Neural cell (in vitro differentiated cells): ENCODE results near the gene AIMP1. TPM values are rescaled to one million over a fixed set of nuclear protein-coding genes. Genes with fewer than 3 reads are reported as not detected.

ENCODE experiments used
- H2AFZ ChIP-seq: fragments of 200-600, 300-800 bp; sonication (generic), shearing (Covaris generic); 2 replicates; pipeline ENCODE4 v1.6.0; 2014; ENCODE audit warnings: low read depth, mild to moderate bottlenecking, antibody characterized with exemption, low read length, moderate library complexity
- H3F3A ChIP-seq: fragments of 200-600 bp; shearing (Covaris generic); 2 replicates; pipeline ENCODE4 v1.6.1; 2016; ENCODE audit warnings: mild to moderate bottlenecking, moderate library complexity, mixed read lengths, antibody characterized with exemption, low read length; ENCODE audit not compliant: insufficient read depth, poor library complexity, severe bottlenecking
- H3K27ac ChIP-seq: fragments of 200-600, 300-800 bp; sonication (generic), shearing (Covaris generic); 2 replicates; pipeline ENCODE4 v1.5.1; 2014; ENCODE audit warnings: mild to moderate bottlenecking, low read length, moderate library complexity
- H3K27me3 ChIP-seq: fragments of 300-800, 200-600 bp; sonication (generic), shearing (Covaris generic); 2 replicates; pipeline ENCODE4 v1.6.0; 2014; ENCODE audit warnings: mild to moderate bottlenecking, low read depth, low read length, moderate library complexity; ENCODE audit not compliant: insufficient read depth
- H3K36me3 ChIP-seq: fragments of 300-800, 200-600 bp; sonication (generic), shearing (Covaris generic); 2 replicates; pipeline ENCODE4 v1.5.1; 2014; ENCODE audit warnings: mild to moderate bottlenecking, antibody characterized with exemption, low read length, moderate library complexity; ENCODE audit not compliant: insufficient read depth
- H3K4me2 ChIP-seq: fragments of 300-800, 200-600 bp; sonication (generic), shearing (Covaris generic); 2 replicates; pipeline ENCODE4 v1.6.0; 2014; ENCODE audit warnings: mild to moderate bottlenecking, low read length
- H3K4me3 ChIP-seq: fragments of 300-800, 200-600 bp; sonication (generic), shearing (Covaris generic); 2 replicates; pipeline ENCODE4 v1.5.1; 2014; ENCODE audit warnings: mild to moderate bottlenecking, low read length, moderate library complexity
- H3K79me2 ChIP-seq: fragments of 200-600 bp; shearing (Covaris generic); replicated peaks from 2 replicates; pipeline ENCODE4 v1.6.0; 2014; ENCODE audit warnings: mild to moderate bottlenecking, low read length, moderate library complexity; ENCODE audit not compliant: insufficient read depth
- H3K9ac ChIP-seq: fragments of 300-800, 200-600 bp; sonication (generic), shearing (Covaris generic); 2 replicates; pipeline ENCODE4 v1.6.1; 2016; ENCODE audit warnings: mild to moderate bottlenecking, low read length, mixed read lengths
- H3K9me2 ChIP-seq: fragments of 200-600 bp; shearing (Covaris generic); 2 replicates; pipeline ENCODE4 v1.6.1; 2016; ENCODE audit warnings: mild to moderate bottlenecking, low read length, mixed read lengths; ENCODE audit not compliant: insufficient read depth
- H3K9me3 ChIP-seq: fragments of 200-600, 300-800 bp; sonication (generic), shearing (Covaris generic); 2 replicates; pipeline ENCODE4 v1.6.1; 2016; ENCODE audit warnings: mild to moderate bottlenecking, mixed run types, low read length, moderate library complexity, mixed read lengths
- H4K20me1 ChIP-seq: fragments of 200-600 bp; shearing (Covaris generic); 2 replicates; pipeline ENCODE4 v1.6.1; 2016; ENCODE audit warnings: mild to moderate bottlenecking, mixed run types; ENCODE audit not compliant: insufficient read depth
- EP300 ChIP-seq: fragments of 450-650 bp; conservative IDR thresholded peaks from 2 replicates; pipeline ENCODE4 v1.6.1; 2014; ENCODE audit warnings: antibody characterized with exemption, mild to moderate bottlenecking, moderate library complexity; ENCODE audit not compliant: poor library complexity, severe bottlenecking
- EZH2 ChIP-seq: fragments of 200-600, 300-800 bp; shearing (Covaris generic), sonication (generic); IDR thresholded peaks from 2 replicates; pipeline ENCODE4 v1.6.1; 2014; ENCODE audit warnings: antibody characterized with exemption, low read length, borderline replicate concordance, mild to moderate bottlenecking; ENCODE audit not compliant: insufficient read depth, poor library complexity, severe bottlenecking
- MXI1 ChIP-seq: fragments of 450-650 bp; conservative IDR thresholded peaks from 2 replicates; pipeline ENCODE4 v1.6.1; 2014; ENCODE audit warnings: antibody characterized with exemption, mild to moderate bottlenecking; ENCODE audit not compliant: poor library complexity, severe bottlenecking
- POLR2AphosphoS5 ChIP-seq: IDR thresholded peaks from 2 replicates; pipeline ENCODE4 v1.6.1; 2012
- RAD21 ChIP-seq: fragments of 450-650 bp; conservative IDR thresholded peaks from 2 replicates; pipeline ENCODE4 v1.6.1; 2014; ENCODE audit warnings: antibody characterized with exemption, mild to moderate bottlenecking, moderate library complexity
- SMC3 ChIP-seq: fragments of 450-650 bp; conservative IDR thresholded peaks from 2 replicates; pipeline ENCODE4 v1.6.1; 2014; ENCODE audit warnings: antibody characterized with exemption, mild to moderate bottlenecking, moderate library complexity; ENCODE audit not compliant: poor library complexity
- TAF1 ChIP-seq: IDR thresholded peaks from 2 replicates; pipeline ENCODE4 v1.6.1; 2012; ENCODE audit warnings: low read depth
- polyA plus RNA-seq: library from polyadenylated mRNA; depleted of rRNA; stranded (reverse); fragments of >200 nt; gene quantifications from 2 replicates; pipeline ENCODE4 v1.2.3, GENCODE V29; 2014
- TF ChIP-seq, protein P1 (sequence below): IDR thresholded peaks from 2 replicates; pipeline ENCODE4 v1.6.1; 2012; ENCODE audit warnings: borderline replicate concordance
- TF ChIP-seq, protein P2 (sequence below): fragments of 450-650 bp; IDR thresholded peaks from 2 replicates; pipeline ENCODE4 v1.5.1; 2014; ENCODE audit warnings: antibody characterized with exemption, mild to moderate bottlenecking, moderate library complexity; ENCODE audit not compliant: poor library complexity, severe bottlenecking

AIMP1 gene
- polyA plus RNA-seq, 1 donor from 2014 or later, result 46.5 TPM

GRCh38 chr4:106337916-106338315, 21.6 kb downstream of the AIMP1 start:
- Histone ChIP-seq H4K20me1 (no peaks in the 10 kb centered on the region), H3K36me3 (peaks cover 12% of the 10 kb centered on the region), H3K9me3 (no peaks in the 10 kb centered on the region), H3K79me2 (no peaks in the 10 kb centered on the region), H3K27ac (no peak overlapping the region), H3K4me2 (no peak overlapping the region), H3K4me3 (no peak overlapping the region), H3K9ac (no peak overlapping the region), H3K27me3 (no peaks in the 10 kb centered on the region), H3F3A (no peaks in the 10 kb centered on the region), H2AFZ (no peak overlapping the region), H3K9me2 (no peaks in the 10 kb centered on the region)
- TF ChIP-seq, protein P1, sequence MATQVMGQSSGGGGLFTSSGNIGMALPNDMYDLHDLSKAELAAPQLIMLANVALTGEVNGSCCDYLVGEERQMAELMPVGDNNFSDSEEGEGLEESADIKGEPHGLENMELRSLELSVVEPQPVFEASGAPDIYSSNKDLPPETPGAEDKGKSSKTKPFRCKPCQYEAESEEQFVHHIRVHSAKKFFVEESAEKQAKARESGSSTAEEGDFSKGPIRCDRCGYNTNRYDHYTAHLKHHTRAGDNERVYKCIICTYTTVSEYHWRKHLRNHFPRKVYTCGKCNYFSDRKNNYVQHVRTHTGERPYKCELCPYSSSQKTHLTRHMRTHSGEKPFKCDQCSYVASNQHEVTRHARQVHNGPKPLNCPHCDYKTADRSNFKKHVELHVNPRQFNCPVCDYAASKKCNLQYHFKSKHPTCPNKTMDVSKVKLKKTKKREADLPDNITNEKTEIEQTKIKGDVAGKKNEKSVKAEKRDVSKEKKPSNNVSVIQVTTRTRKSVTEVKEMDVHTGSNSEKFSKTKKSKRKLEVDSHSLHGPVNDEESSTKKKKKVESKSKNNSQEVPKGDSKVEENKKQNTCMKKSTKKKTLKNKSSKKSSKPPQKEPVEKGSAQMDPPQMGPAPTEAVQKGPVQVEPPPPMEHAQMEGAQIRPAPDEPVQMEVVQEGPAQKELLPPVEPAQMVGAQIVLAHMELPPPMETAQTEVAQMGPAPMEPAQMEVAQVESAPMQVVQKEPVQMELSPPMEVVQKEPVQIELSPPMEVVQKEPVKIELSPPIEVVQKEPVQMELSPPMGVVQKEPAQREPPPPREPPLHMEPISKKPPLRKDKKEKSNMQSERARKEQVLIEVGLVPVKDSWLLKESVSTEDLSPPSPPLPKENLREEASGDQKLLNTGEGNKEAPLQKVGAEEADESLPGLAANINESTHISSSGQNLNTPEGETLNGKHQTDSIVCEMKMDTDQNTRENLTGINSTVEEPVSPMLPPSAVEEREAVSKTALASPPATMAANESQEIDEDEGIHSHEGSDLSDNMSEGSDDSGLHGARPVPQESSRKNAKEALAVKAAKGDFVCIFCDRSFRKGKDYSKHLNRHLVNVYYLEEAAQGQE, result no peak
- TF ChIP-seq POLR2AphosphoS5 (no peak), SMC3 (no peak), TAF1 (no peak), RAD21 (no peak), EZH2 (no peak), MXI1 (no peak), EP300 (no peak)
- TF ChIP-seq, protein P2, sequence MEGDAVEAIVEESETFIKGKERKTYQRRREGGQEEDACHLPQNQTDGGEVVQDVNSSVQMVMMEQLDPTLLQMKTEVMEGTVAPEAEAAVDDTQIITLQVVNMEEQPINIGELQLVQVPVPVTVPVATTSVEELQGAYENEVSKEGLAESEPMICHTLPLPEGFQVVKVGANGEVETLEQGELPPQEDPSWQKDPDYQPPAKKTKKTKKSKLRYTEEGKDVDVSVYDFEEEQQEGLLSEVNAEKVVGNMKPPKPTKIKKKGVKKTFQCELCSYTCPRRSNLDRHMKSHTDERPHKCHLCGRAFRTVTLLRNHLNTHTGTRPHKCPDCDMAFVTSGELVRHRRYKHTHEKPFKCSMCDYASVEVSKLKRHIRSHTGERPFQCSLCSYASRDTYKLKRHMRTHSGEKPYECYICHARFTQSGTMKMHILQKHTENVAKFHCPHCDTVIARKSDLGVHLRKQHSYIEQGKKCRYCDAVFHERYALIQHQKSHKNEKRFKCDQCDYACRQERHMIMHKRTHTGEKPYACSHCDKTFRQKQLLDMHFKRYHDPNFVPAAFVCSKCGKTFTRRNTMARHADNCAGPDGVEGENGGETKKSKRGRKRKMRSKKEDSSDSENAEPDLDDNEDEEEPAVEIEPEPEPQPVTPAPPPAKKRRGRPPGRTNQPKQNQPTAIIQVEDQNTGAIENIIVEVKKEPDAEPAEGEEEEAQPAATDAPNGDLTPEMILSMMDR, result no peak

GRCh38 chr4:106338671-106339070, 22.3 kb downstream of the AIMP1 start:
- no peaks in the 10 kb centered on the region for H3K79me2 ChIP-seq
- H3F3A ChIP-seq, result no peaks in the 10 kb centered on the region
- H3K9me2 ChIP-seq, result no peaks in the 10 kb centered on the region
- no peaks in the 10 kb centered on the region for H3K9me3 ChIP-seq
- no peak overlapping the region for H3K4me2 ChIP-seq
- TF ChIP-seq EZH2, result no peak
- no peak for TF ChIP-seq POLR2AphosphoS5
- no peak for TF ChIP-seq TAF1
- TF ChIP-seq SMC3, result no peak
- TF ChIP-seq RAD21, result no peak
- TF ChIP-seq MXI1, result no peak
- TF ChIP-seq, protein P2, result no peak
- no peak for TF ChIP-seq EP300
- TF ChIP-seq, protein P1, result no peak
- no peak overlapping the region for H2AFZ ChIP-seq
- H3K36me3 ChIP-seq, result peaks cover 12% of the 10 kb centered on the region
- H3K27ac ChIP-seq, result no peak overlapping the region
- no peaks in the 10 kb centered on the region for H4K20me1 ChIP-seq
- no peaks in the 10 kb centered on the region for H3K27me3 ChIP-seq
- no peak overlapping the region for H3K4me3 ChIP-seq
- H3K9ac ChIP-seq, result no peak overlapping the region
